Skeletal muscle satellite cell (primary cell): ENCODE results near the gene C2orf76. TPM values are rescaled to one million over a fixed set of nuclear protein-coding genes. Genes with fewer than 3 reads are reported as not detected.
"Not testable (repeated sequence)": the region's sequence is repeated elsewhere in the genome, so short reads cannot be mapped to it uniquely, and the experiment has no call there.

Experiments used
- H3K27me3 ChIP-seq: 2 replicates; pipeline ENCODE4 v1.7.0; 2013; ENCODE audit warnings: low read length; ENCODE audit not compliant: control insufficient read depth, insufficient read depth
- H3K36me3 ChIP-seq: 2 replicates; pipeline ENCODE4 v1.7.0; 2013; ENCODE audit warnings: mild to moderate bottlenecking, control low read depth, low read length; ENCODE audit not compliant: insufficient read depth
- H3K4me1 ChIP-seq: 2 replicates; pipeline ENCODE4 v1.7.0; 2013; ENCODE audit warnings: low read length; ENCODE audit not compliant: control insufficient read depth, insufficient read depth
- H3K4me2 ChIP-seq: 2 replicates; pipeline ENCODE4 v1.7.0; 2013; ENCODE audit warnings: mild to moderate bottlenecking, low read length
- H3K4me3 ChIP-seq: 2 replicates; pipeline ENCODE4 v1.7.0; 2013; ENCODE audit warnings: low read length
- H3K9ac ChIP-seq: 2 replicates; pipeline ENCODE4 v1.7.0; 2013; ENCODE audit warnings: mild to moderate bottlenecking, low read depth, low read length, moderate library complexity
- H3K9me3 ChIP-seq: replicated peaks from 2 replicates; pipeline ENCODE4 v1.7.0; 2013; ENCODE audit warnings: mild to moderate bottlenecking, control low read depth, low read length
- total RNA-seq: library from RNA; depleted of rRNA; stranded (reverse); fragments of >200 nt; gene quantifications from 2 replicates; pipeline ENCODE4 v1.2.3, GENCODE V29; 2012; rRNA removed

Gene C2orf76
- total RNA-seq: 6.8 and 9.0 TPM in 2 replicates

DNA sequence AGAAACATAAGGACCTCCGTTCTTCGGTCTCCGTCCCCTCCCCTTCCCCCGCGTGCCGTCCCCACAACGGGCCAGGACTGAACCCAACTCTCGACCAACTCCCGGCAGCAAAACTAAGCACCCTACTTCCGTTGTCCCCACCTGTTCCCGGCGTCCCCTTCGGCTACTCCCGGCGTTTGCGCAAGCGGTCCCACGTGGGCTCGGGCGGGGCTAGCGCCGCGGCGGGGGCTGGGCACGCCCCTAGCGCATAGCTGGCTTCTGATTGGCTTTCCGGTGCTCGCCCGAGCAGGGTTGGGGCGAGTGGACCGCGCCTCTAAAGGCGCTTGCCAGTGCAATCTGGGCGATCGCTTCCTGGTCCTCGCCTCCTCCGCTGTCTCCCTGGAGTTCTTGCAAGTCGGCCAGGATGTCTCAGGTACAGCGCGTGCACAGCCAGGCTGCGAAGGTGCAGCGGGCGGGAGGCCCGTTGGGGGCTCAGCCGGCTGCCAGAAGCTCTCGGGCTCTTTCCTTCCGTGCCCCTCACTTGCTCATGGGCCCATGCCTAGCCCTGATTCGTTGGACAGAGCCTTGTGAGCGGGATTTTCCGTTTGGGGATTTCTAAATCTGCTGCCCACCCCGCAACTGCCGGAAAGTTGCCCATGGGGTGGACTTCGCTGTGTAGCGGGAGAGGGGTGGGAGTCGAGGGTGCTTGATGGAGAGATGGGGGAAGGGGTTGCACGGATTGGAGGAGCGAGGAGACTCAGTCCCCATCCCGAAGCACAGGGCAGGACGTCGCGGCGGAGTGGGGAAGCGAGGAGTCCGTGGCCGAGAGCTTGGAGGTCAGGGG is at the start of gene C2orf76, which contains the start of gene DBI:
Gene C2orf76 (minus strand): TSS at position 186 of the 823 bp plus-strand sequence. CDS start 26,875 bp downstream, outside the sequence.
Gene DBI (plus strand): TSS at position 329 of the 823 bp plus-strand sequence. CDS start 75 bp downstream, at position 404.
- Histone ChIP-seq H3K4me3 (peak within 1 kb of the TSS; percentile 97), H3K9me3 (no peaks in the 10 kb centered on the region), H3K4me2 (peak within 1 kb of the TSS; percentile 92), H3K9ac (peak within 1 kb of the TSS; percentile 91), H3K27me3 (no peaks in the 10 kb centered on the region), H3K36me3 (peaks cover 35% of the 10 kb centered on the region), H3K4me1 (peaks cover 22% of the 10 kb centered on the region)

DNA sequence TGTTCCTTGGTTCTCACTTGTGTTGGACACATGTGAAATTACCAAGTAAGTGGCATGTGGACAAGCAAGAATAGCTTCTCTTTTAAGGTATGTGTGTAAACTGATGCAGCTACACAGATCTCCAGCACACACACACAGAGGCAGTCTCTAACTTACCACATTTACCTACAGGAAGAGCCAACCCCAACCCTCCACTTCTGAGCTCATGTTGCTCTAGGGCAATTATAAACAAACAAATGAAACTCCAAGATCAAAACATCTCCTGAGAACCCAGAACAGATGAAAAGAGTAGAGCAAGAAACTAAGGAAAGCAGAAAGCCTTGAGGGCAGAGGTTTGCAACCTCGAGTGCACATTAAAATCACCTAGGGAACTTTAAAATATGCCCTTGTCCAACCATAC is 49.0 kb upstream of the C2orf76 start:
- Histone ChIP-seq H3K4me1 (no peaks in the 10 kb centered on the region), H3K9ac (no peak overlapping the region), H3K9me3 (no peaks in the 10 kb centered on the region)

DNA sequence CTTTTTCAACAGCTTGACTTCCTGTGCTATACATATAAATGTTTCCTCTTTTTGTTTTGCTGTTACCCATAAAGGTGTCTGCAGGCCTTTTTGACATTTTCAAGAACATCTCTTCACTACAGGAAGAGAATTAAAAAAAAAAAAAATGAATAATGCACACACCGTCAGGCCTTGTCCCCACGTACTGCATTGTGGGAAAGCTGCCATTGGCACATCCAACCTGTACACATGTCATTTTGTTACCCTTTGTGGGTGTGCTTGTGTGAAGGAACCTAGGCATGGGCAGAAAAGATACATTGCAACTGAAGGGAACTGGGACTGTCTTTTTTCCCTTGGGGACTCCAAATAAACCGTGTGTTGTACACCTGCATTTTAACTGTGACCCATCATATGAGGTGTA is 48.3 kb upstream of the C2orf76 start:
- Histone ChIP-seq H3K4me2 (no peak overlapping the region), H3K9me3 (no peaks in the 10 kb centered on the region), H3K36me3 (no peaks in the 10 kb centered on the region), H3K27me3 (peaks cover 34% of the 10 kb centered on the region), H3K4me1 (no peaks in the 10 kb centered on the region), H3K4me3 (no peak overlapping the region), H3K9ac (no peak overlapping the region)

More for the DNA sequence above, 49.0 kb upstream of the C2orf76 start:
- no peaks in the 10 kb centered on the region for H3K36me3 ChIP-seq
- H3K4me3 ChIP-seq: no peak overlapping the region
- peaks cover 36% of the 10 kb centered on the region for H3K27me3 ChIP-seq
- H3K4me2 ChIP-seq: no peak overlapping the region

DNA sequence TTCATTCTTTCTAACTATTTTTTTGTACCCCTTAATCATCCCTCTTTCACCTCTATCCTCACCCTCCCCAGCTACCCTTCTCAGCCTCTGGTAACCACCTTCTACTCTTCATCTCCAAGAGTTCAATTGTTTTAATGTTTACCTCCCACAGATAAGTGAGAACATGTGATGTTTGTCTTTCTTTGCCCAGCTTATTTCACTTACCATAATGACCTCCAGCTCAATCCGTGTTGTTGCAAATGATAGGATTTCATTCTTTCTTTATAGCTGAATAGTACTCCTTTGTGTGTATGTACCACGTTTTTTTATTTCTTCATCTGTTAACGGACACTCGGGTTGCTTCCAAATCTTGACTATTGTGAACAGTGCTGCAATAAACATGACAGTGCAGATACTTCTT is 42.9 kb upstream of the C2orf76 start:
- Histone ChIP-seq H3K4me2 (no peak overlapping the region), H3K27me3 (peaks cover 13% of the 10 kb centered on the region), H3K9me3 (no peaks in the 10 kb centered on the region), H3K36me3 (no peaks in the 10 kb centered on the region), H3K9ac (no peak overlapping the region), H3K4me1 (no peaks in the 10 kb centered on the region), H3K4me3 (no peak overlapping the region)

DNA sequence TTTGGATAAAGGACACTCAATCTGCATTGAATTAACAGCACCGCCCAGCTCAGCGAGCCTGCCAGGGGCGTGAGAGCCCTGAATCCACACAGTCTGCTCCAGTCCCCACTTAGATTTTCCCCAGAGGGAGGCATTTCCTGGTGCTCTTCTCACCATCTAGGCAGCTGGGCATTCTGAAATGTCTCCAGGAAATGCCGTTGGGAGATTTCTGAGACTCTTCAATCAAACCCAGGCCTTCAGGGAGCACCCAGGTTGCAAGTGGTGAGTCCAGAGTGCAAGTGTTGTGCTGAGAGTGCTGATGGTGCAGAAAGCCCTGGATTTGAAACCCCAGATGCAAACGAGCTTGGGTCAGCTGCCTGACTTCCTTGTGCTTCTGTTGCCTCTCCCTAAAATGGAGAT is 41.6 kb upstream of the C2orf76 start:
- H3K4me2 ChIP-seq: no peak overlapping the region
- H3K9me3 ChIP-seq: no peaks in the 10 kb centered on the region
- H3K27me3 ChIP-seq: peaks cover 23% of the 10 kb centered on the region
- H3K9ac ChIP-seq: no peak overlapping the region
- no peak overlapping the region for H3K4me3 ChIP-seq
- H3K36me3 ChIP-seq: no peaks in the 10 kb centered on the region
- no peaks in the 10 kb centered on the region for H3K4me1 ChIP-seq

DNA sequence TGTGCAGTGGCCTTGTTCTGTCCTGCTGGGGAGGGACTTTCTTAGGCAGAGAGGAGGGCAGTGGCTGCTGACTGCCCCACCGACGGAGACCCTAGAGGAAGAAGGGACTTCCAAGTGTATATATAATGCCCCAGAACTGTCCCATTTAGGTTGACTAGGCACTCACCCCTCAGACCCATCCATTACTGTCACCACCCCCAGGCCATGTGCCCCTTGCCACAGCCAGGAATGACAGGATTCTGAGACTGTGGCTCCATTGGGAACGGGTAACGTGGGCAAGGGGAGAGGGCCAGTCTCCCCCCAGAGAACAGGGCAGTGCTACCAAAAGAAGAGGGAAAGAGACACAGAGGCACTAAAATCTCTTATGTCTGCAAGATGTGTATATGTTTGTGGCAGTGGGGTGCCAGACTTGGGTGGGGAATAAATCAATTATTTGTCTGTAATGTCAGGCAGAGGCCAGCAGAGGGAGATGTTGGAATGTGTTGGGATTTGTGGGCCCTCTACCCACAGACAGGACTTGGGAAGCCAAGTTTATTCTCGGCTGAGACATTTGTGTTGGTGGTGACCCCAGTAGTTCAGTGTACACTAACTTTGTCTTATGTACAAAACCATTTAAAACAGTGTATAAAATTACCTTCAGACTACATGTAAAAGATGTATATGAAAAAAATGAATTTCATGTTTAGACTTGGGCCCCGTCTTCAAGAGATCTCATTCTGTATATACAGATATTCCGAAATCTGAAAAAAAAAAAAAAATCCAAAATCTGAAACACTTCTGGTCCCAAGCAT is 41.0 kb upstream of the C2orf76 start:
- H3K9me3 ChIP-seq: no peaks in the 10 kb centered on the region
- peaks cover 28% of the 10 kb centered on the region for H3K27me3 ChIP-seq
- H3K36me3 ChIP-seq: no peaks in the 10 kb centered on the region
- H3K9ac ChIP-seq: no peak overlapping the region
- H3K4me3 ChIP-seq: no peak overlapping the region
- H3K4me1 ChIP-seq: no peaks in the 10 kb centered on the region
- no peak overlapping the region for H3K4me2 ChIP-seq

DNA sequence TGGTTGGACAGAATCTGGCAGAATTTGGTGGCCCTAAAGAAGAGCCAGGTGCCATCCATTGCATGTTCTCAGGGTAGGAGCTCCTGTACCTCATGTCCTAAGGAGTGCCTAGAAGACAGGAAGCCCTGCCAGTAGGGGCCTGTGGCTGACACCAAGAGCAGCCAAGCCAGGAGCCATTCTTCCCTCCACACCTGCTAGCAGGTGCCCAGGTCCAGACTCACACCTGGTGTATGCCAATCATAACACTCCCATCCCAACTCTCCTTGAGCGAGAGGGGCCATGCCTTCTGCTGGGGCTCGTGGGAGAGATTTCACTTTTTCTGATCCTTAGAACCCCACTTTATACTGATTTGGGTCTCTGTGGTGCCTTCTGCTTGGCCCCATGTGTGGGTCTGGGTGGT is 38.5 kb upstream of the C2orf76 start:
- no peaks in the 10 kb centered on the region for H3K36me3 ChIP-seq

DNA sequence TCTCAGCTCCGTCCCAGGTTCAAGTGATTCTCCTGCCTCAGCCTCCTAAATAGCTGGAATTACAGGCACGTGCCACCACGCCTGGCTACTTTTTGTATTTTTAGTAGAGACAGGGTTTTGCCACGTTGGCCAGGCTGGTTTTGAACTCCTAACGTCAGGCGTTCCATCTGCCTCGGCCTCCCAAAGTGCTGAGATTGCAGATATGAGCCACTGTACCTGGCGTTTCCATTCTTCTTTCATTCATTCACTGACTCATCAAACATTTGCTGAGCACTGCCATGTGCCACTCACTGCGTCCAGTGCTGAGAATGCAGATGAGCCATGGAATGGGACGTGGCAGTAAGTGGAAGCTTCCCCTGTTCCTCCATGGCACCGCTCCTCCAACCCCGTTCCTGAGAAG is 37.0 kb upstream of the C2orf76 start:
- not testable (repeated sequence) for H3K9me3 ChIP-seq, H3K4me1 ChIP-seq, H3K4me2 ChIP-seq, H3K9ac ChIP-seq, H3K36me3 ChIP-seq, H3K4me3 ChIP-seq
- H3K27me3 ChIP-seq: peaks cover 27% of the 10 kb centered on the region

More for the DNA sequence above, 38.5 kb upstream of the C2orf76 start:
- no peaks in the 10 kb centered on the region for H3K9me3 ChIP-seq
- H3K4me3 ChIP-seq: no peak overlapping the region
- peaks cover 26% of the 10 kb centered on the region for H3K27me3 ChIP-seq
- no peak overlapping the region for H3K4me2 ChIP-seq
- no peaks in the 10 kb centered on the region for H3K4me1 ChIP-seq
- no peak overlapping the region for H3K9ac ChIP-seq

DNA sequence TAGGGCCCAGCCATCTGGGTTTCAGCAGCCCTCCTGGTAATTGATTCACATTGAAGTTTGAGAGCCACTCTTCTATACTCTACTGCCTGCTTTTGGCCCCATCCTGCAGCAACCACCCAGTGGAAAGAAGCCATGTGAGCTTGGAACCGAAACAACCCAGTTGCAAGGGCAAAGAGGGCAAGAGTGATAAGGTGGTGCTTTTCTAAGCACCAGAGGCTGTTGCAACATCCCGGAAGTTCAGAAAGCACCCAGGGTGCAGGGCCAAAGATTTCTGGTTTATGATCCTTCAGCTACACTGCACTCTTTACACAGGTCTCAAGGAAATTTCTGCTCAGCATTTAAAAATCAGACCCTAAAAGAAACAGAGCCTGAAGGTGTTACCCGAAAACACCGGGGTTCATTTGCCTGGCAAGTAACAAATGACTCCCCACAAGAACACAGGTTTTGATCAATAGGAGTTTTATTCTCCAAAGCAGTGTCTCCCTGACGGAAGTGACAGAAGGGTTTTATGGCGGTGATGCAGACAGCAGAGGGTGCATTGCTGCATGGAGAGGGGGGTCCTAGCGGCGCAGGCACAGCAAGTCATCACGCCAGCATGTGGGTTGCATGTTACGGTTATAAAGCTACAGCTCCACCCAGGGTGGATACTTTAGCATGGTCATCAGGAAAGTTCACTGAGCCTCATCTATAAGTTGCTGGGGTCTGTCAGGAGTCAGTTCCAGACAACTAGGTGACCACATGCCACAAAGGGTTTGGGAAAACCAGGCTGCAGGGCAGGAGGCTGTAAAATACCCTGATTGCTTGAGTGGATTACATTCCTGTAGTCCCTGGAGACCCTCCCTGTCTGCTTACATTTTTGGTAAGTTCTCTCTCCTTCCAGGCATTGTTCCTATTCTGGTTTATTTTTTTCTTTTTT is 36.3 kb upstream of the C2orf76 start:
- H3K9me3 ChIP-seq: no peaks in the 10 kb centered on the region
- peaks cover 27% of the 10 kb centered on the region for H3K27me3 ChIP-seq
- no peak overlapping the region for H3K4me2 ChIP-seq
- H3K36me3 ChIP-seq: no peaks in the 10 kb centered on the region
- no peak overlapping the region for H3K9ac ChIP-seq
- H3K4me1 ChIP-seq: no peaks in the 10 kb centered on the region
- no peak overlapping the region for H3K4me3 ChIP-seq

DNA sequence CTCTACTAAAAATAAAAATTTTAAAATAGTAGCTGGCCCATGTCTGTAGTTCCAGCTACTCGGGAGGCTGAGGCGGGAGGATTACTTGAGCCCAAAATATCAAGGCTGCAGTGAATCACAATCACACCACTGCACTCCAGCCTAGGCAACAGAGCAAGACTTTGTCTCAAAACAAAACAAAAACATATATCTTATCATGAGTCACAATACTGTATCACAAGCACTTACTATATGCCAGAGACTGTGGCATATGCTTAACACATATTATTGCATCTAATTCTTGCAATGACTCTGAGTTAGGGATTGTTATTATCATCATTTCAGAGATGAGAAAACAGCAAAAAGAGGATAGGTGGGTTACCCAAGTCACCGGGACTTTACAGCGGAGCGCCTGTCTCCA is 35.5 kb upstream of the C2orf76 start:
- Histone ChIP-seq H3K27me3 (peaks cover 27% of the 10 kb centered on the region), H3K4me1 (no peaks in the 10 kb centered on the region), H3K4me2 (no peak overlapping the region), H3K9ac (no peak overlapping the region), H3K4me3 (no peak overlapping the region), H3K36me3 (no peaks in the 10 kb centered on the region), H3K9me3 (no peaks in the 10 kb centered on the region)

DNA sequence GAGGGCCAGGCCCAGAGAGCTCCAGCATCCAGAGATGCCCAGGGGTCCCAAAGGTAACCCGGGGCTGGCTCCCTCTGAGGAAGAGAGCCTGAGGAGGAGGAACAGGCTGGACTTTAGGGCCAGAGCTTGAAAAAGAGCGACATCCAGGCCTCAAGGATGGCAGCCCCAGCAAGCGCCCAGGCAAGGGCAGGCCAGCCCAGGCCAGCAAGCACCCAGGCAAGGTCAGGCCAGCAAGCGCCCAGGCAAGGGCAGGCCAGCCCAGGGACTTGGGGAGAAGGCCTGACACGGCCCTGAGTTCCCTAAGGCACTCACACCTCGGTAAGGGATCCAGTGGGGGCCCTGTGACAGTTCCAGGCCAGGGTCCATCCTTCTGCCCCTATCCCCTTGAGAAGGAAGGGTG is 30.6 kb upstream of the C2orf76 start:
- H3K4me2 ChIP-seq: no peak overlapping the region
- no peak overlapping the region for H3K9ac ChIP-seq
- H3K27me3 ChIP-seq: peaks cover 13% of the 10 kb centered on the region
- H3K36me3 ChIP-seq: no peaks in the 10 kb centered on the region
- H3K9me3 ChIP-seq: no peaks in the 10 kb centered on the region
- no peak overlapping the region for H3K4me3 ChIP-seq
- H3K4me1 ChIP-seq: no peaks in the 10 kb centered on the region
